GM21447 (cell line): Measurements from ENCODE around the gene MPST.

Experiments
- ATAC-seq: cut with Tn5 transposase; IDR thresholded peaks from one replicate; pipeline ENCODE4 v1.9.1; 2021; ENCODE audit not compliant: unreplicated experiment

MPST gene

GRCh38 chr22:37021710-37022482, 2.4 kb downstream of the MPST start:
- no peak for ATAC-seq

GRCh38 chr22:37022483-37023337, 3.2 kb downstream of the MPST start:
- ATAC-seq, result no peak

- ATAC-seq, result no peak
Observed at GRCh38 chr22:37023743-37024338, 4.3 kb downstream of the MPST start.

GRCh38 chr22:37024339-37025157, 5.0 kb downstream of the MPST start:
- ATAC-seq, result no peak

GRCh38 chr22:37025500-37026070, 6.0 kb downstream of the MPST start:
- no peak for ATAC-seq

- ATAC-seq, result no peak
Observed at GRCh38 chr22:37026325-37026724, 6.8 kb downstream of the MPST start.

GRCh38 chr22:37027556-37027955, 8.0 kb downstream of the MPST start:
- ATAC-seq, result no peak

GRCh38 chr22:37028692-37029674, 9.4 kb downstream of the MPST start:
- no peak for ATAC-seq

- ATAC-seq, result no peak
Observed at GRCh38 chr22:37030560-37031281, 11.2 kb downstream of the MPST start.

- no peak for ATAC-seq
Observed at GRCh38 chr22:37032134-37032534, 12.6 kb downstream of the MPST start.

GRCh38 chr22:37032535-37033460, 13.3 kb downstream of the MPST start:
- ATAC-seq, result no peak

- ATAC-seq, result no peak
Observed at GRCh38 chr22:37033605-37034430, 14.3 kb downstream of the MPST start.

GRCh38 chr22:37036655-37037377, 17.3 kb downstream of the MPST start:
- ATAC-seq, result no peak

- ATAC-seq, result no peak
Observed at GRCh38 chr22:37037669-37038068, 18.1 kb downstream of the MPST start.

GRCh38 chr22:37039466-37039865, 19.9 kb downstream of the MPST start:
- no peak for ATAC-seq

- ATAC-seq, result no peak
Observed at GRCh38 chr22:37043209-37043827, 23.8 kb downstream of the MPST start.
